Kidney epithelial cell (primary cell): Measurements from ENCODE around the gene PBOV1. TPM values are rescaled to one million over a fixed set of nuclear protein-coding genes. Genes with fewer than 3 reads are reported as not detected.
"Not testable (repeated sequence)": the region's sequence is repeated elsewhere in the genome, so short reads cannot be mapped to it uniquely, and the experiment has no call there.

Experiments
- DNase-seq: peaks from one replicate; pipeline ENCODE4 v3.0.0-alpha.2; 2010; ENCODE audit warnings: low read depth
- H3K27me3 ChIP-seq: 2 replicates; pipeline ENCODE4 v1.6.0; 2011; ENCODE audit warnings: low read length; ENCODE audit not compliant: control insufficient read depth, insufficient read depth
- H3K36me3 ChIP-seq: 2 replicates; pipeline ENCODE4 v1.5.1; 2011; ENCODE audit warnings: low read length; ENCODE audit not compliant: control insufficient read depth, insufficient read depth
- H3K4me3 ChIP-seq: 2 replicates; pipeline ENCODE4 v1.5.1; 2011; ENCODE audit warnings: low read depth, mild to moderate bottlenecking, control low read depth, low read length
- CTCF ChIP-seq: IDR thresholded peaks from 2 replicates; pipeline ENCODE4 v1.5.1; 2011; ENCODE audit warnings: mild to moderate bottlenecking, moderate library complexity, low read length, control low read depth, inconsistent platforms; ENCODE audit not compliant: insufficient read depth, poor library complexity, severe bottlenecking
- total RNA-seq: library from RNA; depleted of rRNA; stranded (reverse); fragments of >200 nt; gene quantifications from 2 replicates; pipeline ENCODE4 v1.2.3, GENCODE V29; 2015

Gene PBOV1
- total RNA-seq, 1 donor from 2014 or later: not detected

GRCh38 chr6:138219901-138220300, 1.6 kb upstream of the PBOV1 start:
- H3K27me3 ChIP-seq: no peaks in the 10 kb centered on the region
- no peak for DNase-seq
- H3K4me3 ChIP-seq: no peak overlapping the region
- no peak for TF ChIP-seq CTCF
- no peaks in the 10 kb centered on the region for H3K36me3 ChIP-seq

- no peaks in the 10 kb centered on the region for H3K27me3 ChIP-seq
- no peak for TF ChIP-seq CTCF
Observed at GRCh38 chr6:138219398-138219797, 1.1 kb upstream of the PBOV1 start.

GRCh38 chr6:138215093-138215782, 3.1 kb downstream of the PBOV1 start:
- no peaks in the 10 kb centered on the region for H3K27me3 ChIP-seq
- no peak for TF ChIP-seq CTCF
- no peak for DNase-seq
- no peak overlapping the region for H3K4me3 ChIP-seq
- H3K36me3 ChIP-seq: no peaks in the 10 kb centered on the region

More at GRCh38 chr6:138219398-138219797, 1.1 kb upstream of the PBOV1 start:
- DNase-seq: no peak
- H3K36me3 ChIP-seq: no peaks in the 10 kb centered on the region
- H3K4me3 ChIP-seq: no peak overlapping the region

- H3K27me3 ChIP-seq, H3K36me3 ChIP-seq, H3K4me3 ChIP-seq, DNase-seq: not testable (repeated sequence)
Observed at GRCh38 chr6:138212530-138212929, 5.8 kb downstream of the PBOV1 start.

- no peaks in the 10 kb centered on the region for H3K36me3 ChIP-seq
- no peak for TF ChIP-seq CTCF
Observed at GRCh38 chr6:138211601-138212000, 6.7 kb downstream of the PBOV1 start.

GRCh38 chr6:138211048-138211581, 7.2 kb downstream of the PBOV1 start:
- H3K27me3 ChIP-seq: no peaks in the 10 kb centered on the region

More at GRCh38 chr6:138211601-138212000, 6.7 kb downstream of the PBOV1 start:
- no peak overlapping the region for H3K4me3 ChIP-seq
- no peak for DNase-seq
- H3K27me3 ChIP-seq: no peaks in the 10 kb centered on the region

More at GRCh38 chr6:138211048-138211581, 7.2 kb downstream of the PBOV1 start:
- no peak for DNase-seq
- TF ChIP-seq CTCF: no peak
- H3K4me3 ChIP-seq: no peak overlapping the region
- H3K36me3 ChIP-seq: no peaks in the 10 kb centered on the region
